HG02981 (cell line): Measurements from ENCODE around the gene FPR2.
"Not testable (repeated sequence)": the region's sequence is repeated elsewhere in the genome, so short reads cannot be mapped to it uniquely, and the experiment has no call there.

ENCODE experiments used
- ATAC-seq: cut with Tn5 transposase; IDR thresholded peaks from one replicate; pipeline ENCODE4 v1.9.1; 2021; ENCODE audit warnings: mild to moderate bottlenecking, moderate library complexity; ENCODE audit not compliant: unreplicated experiment

Gene FPR2

DNA sequence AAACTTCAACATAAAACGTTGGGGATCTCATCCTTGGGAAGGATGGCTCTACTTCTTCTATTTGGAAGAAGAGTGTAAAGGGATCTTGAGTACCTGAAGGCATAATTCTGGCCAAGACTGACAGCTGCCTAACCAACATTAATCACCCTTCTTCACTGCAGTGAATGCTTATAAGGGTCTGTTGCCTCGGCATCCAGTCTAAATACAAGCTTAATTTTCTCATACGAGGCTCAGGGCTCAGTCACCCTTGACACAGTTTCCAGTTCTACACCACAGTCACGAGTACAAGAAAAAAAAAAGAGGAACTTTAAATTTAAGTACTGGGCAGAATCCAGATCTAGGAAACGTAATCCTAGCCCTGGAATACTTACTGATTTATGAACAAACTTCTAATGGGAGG, 43.0 kb downstream of the FPR2 start:
- ATAC-seq, result no peak

DNA sequence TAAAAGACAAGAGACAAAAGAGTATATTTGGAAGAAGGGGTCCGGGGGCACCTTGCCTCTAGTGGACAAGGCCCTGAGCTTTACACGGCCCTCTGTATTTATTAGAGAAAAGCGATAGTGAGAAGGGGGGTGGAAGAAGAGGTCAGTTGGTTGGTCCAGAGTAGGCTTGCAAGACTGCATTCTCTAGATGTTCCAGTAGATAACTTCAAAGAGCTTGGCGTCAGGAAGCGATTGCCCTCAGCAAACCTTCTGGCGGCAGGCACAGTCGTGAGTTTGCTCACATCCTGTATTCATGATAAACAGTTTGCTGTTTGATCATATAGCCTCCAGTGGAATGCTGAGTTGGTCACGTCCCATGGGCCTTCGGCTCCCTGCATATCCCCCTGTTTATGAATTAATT, 43.8 kb downstream of the FPR2 start:
- not testable (repeated sequence) for ATAC-seq

DNA sequence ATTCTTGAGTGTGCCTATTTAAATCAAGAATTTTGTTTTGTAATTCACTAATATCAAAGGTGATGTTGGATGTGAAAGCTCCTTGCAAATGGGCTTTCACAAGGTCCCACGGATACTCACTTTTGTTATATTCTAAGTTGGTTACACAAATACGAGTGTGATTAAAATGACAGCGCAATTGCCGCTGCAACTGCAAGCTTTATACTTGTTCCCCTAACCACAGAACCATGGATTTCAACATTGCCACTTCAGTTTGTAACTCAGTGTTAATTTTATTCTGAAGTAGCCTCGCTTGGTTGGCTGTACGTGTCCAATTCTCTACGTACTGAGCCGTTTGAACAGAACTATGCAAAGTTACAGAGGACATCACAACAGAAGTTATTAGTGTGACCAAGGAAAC, 44.4 kb downstream of the FPR2 start:
- ATAC-seq, result not testable (repeated sequence)

DNA sequence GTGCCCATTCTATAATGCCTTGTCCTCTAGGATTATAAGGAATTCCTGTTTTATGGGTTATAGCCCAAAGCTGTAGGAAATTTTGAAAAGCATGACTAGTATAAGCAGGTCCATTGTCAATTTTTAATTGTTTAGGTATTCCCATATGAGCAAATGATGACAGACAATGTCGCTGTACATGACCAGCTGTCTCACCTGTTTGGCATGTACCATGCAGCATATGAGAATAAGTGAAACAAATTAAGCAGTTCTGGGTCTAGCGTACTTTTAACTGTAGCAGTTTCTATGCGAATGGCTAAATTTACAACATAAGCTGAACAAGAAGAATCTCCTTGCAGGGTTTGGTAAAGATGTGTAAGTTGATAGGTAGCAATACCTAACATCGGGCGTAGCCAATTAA, 45.6 kb downstream of the FPR2 start:
- not testable (repeated sequence) for ATAC-seq

DNA sequence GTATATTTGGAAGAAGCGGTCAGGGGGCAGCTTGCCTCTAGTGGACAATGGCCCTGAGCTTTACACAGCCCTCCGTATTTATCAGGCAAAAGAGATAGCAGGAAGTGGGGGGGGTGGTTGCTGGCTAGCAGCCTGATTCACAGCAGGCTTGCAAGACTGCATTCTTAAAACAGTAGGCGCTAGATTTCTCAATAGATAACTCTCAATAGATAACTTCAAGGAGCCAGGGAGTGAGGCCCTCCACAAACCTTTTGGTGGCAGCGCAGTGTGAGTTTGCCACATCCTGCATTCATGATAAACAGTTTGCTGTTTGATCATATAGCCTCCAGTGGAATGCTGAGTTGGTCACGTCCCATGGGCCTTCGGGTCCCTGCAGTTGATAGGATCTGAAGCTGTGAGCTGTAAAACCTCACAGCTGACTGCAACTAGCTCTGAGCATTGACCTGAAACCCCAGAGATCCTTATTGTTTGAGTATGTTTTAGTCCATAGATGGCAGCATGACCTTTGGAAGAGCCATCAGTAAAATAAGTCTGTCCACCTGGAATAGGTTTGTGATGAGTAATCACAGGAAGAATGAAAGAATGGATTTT, 46.2 kb downstream of the FPR2 start:
- no peak for ATAC-seq

- no peak for ATAC-seq
These were observed 46.9 kb downstream of the FPR2 start for GRCh38 chr19:51807925-51808324.

DNA sequence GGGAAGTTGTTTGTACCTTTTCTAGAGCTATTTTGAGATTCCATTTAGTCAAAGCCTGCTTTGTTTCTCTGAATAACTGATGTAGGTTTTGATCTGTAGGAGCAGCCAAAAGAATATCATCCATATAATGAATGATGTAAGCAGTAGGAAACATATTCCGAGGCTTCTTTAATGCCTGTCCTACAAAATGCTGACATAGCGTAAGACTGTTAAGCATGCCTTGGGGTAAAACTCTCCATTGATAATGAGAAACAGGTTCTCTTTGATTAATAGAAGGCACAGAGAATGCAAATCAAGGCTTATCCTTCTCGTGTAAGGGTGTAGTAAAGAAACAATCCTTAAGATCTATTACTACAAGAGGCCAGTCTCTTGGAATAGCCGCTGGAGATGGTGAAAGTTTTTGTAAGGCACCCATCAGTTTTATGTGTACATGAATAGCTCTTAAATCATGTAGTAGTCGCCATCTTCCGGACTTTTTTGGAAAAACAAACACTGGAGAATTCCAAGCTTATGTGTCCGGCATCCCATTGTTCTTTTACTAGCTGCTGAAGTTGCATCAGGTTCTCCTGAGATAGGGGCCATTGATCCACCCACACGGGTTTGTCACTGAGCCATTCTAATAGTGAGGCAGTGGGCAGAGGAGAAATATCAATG, 47.5 kb downstream of the FPR2 start:
- no peak for ATAC-seq

- no peak for ATAC-seq
These were observed 48.8 kb downstream of the FPR2 start for GRCh38 chr19:51809787-51810186.

DNA sequence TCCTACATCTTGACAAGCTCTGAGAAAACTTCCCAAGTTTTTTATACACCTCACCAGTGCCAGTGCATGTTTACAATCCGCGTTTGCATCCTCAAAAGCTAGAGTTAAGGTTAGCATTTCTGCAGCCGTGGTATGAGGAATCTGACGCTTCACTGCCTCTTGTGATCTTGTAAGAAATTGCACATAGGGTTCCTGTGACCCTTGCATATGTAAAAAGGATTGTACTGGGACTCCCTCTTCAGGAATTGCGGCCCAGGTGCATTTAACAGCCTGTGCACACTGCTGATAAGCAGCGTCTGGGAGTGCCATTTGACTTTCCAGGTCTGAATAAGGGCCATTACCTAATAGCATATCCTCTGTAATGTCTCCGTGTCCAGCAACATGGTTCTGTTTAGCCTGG, 49.2 kb downstream of the FPR2 start:
- ATAC-seq, result no peak

DNA sequence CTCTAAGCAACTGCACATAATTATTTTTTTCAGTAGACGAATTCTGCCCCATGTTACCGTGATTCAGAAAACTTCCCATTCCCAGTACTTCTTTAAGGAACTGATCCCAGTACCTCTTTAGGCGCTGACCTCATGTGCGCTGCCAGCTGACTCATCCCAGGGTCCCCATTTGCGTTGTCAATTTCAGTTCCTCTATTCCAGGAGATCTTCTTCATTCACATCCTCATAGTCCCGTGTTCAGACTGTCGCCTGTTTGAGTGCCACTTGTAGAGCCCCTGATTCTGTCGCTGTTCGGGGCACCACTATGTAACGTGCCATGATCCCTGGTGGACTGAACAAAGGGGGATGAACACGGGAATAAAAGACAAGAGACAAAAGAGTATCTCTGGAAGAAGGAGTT, 50.4 kb downstream of the FPR2 start:
- ATAC-seq, result no peak

DNA sequence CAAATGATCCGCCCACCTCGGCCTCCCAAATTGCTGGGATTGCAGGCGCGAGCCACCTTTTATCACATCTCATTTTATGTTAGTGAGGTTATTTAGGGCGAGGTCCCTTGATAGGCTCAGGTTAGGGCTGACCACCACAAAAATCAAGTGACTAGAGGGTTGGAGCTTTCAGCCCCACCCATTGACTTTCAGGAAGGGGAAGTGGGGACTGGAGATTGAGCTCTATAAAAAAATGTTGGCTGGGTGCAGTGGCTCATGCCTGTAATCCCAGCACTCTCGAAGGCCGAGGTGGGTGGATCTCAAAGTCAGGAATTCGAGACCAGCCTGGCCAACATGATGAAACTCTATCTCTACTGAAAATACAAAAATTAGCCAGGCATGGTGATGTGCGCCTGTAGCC, 54.1 kb downstream of the FPR2 start:
- no peak for ATAC-seq

DNA sequence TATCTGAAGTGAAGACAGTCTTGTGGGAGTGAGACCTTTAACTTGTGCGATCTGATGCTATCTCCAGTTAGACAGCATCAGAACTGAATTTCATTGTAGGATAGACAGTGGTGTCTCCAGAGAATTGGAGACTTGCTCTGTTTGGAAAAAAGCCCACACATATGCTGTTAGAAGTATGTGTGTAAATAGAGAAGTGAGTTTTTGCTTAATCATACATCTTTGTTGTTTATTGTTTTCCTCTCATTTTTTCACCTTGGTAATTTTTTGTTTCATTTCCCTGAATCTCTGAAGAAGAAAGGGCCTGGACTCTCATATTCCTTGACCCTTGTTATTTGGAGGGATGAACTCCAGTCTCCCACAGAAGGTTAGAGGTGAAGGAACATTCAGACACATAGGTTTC, 55.7 kb downstream of the FPR2 start:
- no peak for ATAC-seq

DNA sequence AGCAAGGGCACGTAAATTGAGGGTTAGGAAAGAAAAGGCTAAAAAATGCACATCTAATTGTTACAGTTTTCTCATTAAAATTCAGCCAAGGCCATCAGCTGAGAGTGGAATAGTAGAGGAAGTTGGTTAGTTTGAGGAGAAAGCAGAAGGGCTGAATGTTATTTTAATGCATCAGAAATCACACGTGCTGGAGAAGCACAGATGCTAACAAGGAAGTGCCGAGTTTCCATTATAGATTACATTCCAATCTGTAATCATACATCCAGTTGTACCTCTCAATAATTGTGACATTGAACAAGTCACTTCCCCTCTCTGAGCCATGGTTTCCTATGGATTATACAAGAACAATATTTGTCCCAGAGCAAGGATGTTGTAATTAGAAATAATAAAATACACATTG, 59.0 kb downstream of the FPR2 start:
- ATAC-seq, result no peak
